Fibroblast of skin of abdomen (primary cell): Measurements from ENCODE around the gene DBNDD1. TPM values are rescaled to one million over a fixed set of nuclear protein-coding genes. Genes with fewer than 3 reads are reported as not detected.
"Not testable (repeated sequence)": the region's sequence is repeated elsewhere in the genome, so short reads cannot be mapped to it uniquely, and the experiment has no call there.

Source experiments
- DNase-seq: peaks from one replicate; pipeline ENCODE4 v3.0.0-alpha.2; 2013
- polyA plus RNA-seq, 2 experiments: library from polyadenylated mRNA; unstranded; fragments of 120-200 nt; gene quantifications; one replicate each; pipeline ENCODE4 v1.2.1, GENCODE V29; 2013; ENCODE audit not compliant: insufficient read length in 2 of 2

The DBNDD1 gene
- polyA plus RNA-seq (2013, experiment 1 of 2; ENCODE audit: insufficient read length): 2.7 TPM
- 2.5 TPM for polyA plus RNA-seq (2013, experiment 2 of 2; ENCODE audit: insufficient read length)

- DNase-seq: no peak
Measured at GRCh38 chr16:90018652-90019542, at the start of gene DBNDD1. Gene DBNDD1 (minus strand): TSS chr16:90019456. CDS start chr16:90019341, 115 bp downstream.

- DNase-seq: no peak
Measured at GRCh38 chr16:90061437-90061836, 42.2 kb upstream of the DBNDD1 start.

- peak; percentile 63 for DNase-seq
Measured at GRCh38 chr16:90057738-90058173, 38.5 kb upstream of the DBNDD1 start.

- DNase-seq: not testable (repeated sequence)
Measured at GRCh38 chr16:90056521-90056920, 37.3 kb upstream of the DBNDD1 start.

- no peak for DNase-seq
Measured at GRCh38 chr16:90055371-90055770, 36.1 kb upstream of the DBNDD1 start.

GRCh38 chr16:90054554-90054953, 35.3 kb upstream of the DBNDD1 start:
- no peak for DNase-seq

- no peak for DNase-seq
Measured at GRCh38 chr16:90053902-90054500, 34.7 kb upstream of the DBNDD1 start.

GRCh38 chr16:90050969-90051368, 31.7 kb upstream of the DBNDD1 start:
- DNase-seq: no peak

GRCh38 chr16:90048737-90049330, 29.6 kb upstream of the DBNDD1 start:
- no peak for DNase-seq

- no peak for DNase-seq
Measured at GRCh38 chr16:90048347-90048722, 29.1 kb upstream of the DBNDD1 start.

GRCh38 chr16:90047714-90048346, 28.6 kb upstream of the DBNDD1 start:
- no peak for DNase-seq

- DNase-seq: peak; percentile 22
Measured at GRCh38 chr16:90046971-90047713, 27.9 kb upstream of the DBNDD1 start.

- no peak for DNase-seq
Measured at GRCh38 chr16:90046122-90046970, 27.1 kb upstream of the DBNDD1 start.

- DNase-seq: no peak
Measured at GRCh38 chr16:90044111-90044551, 24.9 kb upstream of the DBNDD1 start.

- DNase-seq: no peak
Measured at GRCh38 chr16:90043526-90043925, 24.3 kb upstream of the DBNDD1 start.

GRCh38 chr16:90042946-90043514, 23.8 kb upstream of the DBNDD1 start:
- DNase-seq: no peak

GRCh38 chr16:90041896-90042473, 22.7 kb upstream of the DBNDD1 start:
- no peak for DNase-seq

- DNase-seq: no peak
Measured at GRCh38 chr16:90040152-90041023, 21.1 kb upstream of the DBNDD1 start.

GRCh38 chr16:90037276-90037675, 18.0 kb upstream of the DBNDD1 start:
- no peak for DNase-seq
